ENCODE results near the gene SURF6. TPM values are rescaled to one million over a fixed set of nuclear protein-coding genes. Genes with fewer than 3 reads are reported as not detected.

SURF6 gene
- total RNA-seq = 10 to 100 TPM in 1 of 2 donors, 1 to 10 TPM in 1; 5.9 to 13.0 TPM

GRCh38 chr9:133335924-133336811, at the start of gene SURF6:
TSS of gene SURF6 (minus strand) at chr9:133336188. CDS start at chr9:133336132, 56 bp downstream.

GRCh38 chr9:133375724-133376654, 40.0 kb upstream of the SURF6 start, which contains the start of the genes STKLD1 and SURF4:
TSS of gene STKLD1 (plus strand) at chr9:133376366. CDS start at chr9:133376474, 108 bp downstream.
TSS of gene SURF4 (minus strand) at chr9:133376060. CDS start at chr9:133375969, 91 bp downstream.

GRCh38 chr9:133356391-133357091, 20.6 kb upstream of the SURF6 start, which contains the start of the genes SURF1 and SURF2:
TSS of gene SURF1 (minus strand) at chr9:133356487. CDS start at chr9:133356453, 34 bp downstream.
TSS of gene SURF2 (plus strand) at chr9:133356550. CDS start at chr9:133356593, 43 bp downstream.

GRCh38 chr9:133347985-133348717, 12.2 kb upstream of the SURF6 start, which contains the start of the genes MED22 and RPL7A:
TSS of gene MED22 (minus strand) at chr9:133348131. CDS start at chr9:133346662, 1,469 bp downstream.
TSS of gene RPL7A (plus strand) at chr9:133348218. CDS start at chr9:133348244, 26 bp downstream.

Small RNA genes within 50 kb of the gene (small RNA-seq; reads per million reads assigned to genes)
- gene RF00019 = 0 reads per million in 2 donors
- gene SNORD24 = 0 reads per million in 2 donors
- 0 reads per million in 2 donors for gene SNORD36A
- 0 reads per million in 2 donors for gene SNORD36B
- gene SNORD36C = 0 reads per million in 2 donors

Other genes starting within 250 kb of the SURF6 start
- 10 to 100 TPM; 29.9 to 30.0 TPM for gene RALGDS, start 214.9 kb downstream of the SURF6 start, total RNA-seq
- 1 to 10 TPM; 4.8 to 8.3 TPM for gene GBGT1, start 172.3 kb downstream of the SURF6 start, total RNA-seq
- gene OBP2B, start 126.9 kb downstream of the SURF6 start, total RNA-seq = not detected
- not detected for gene ABO, start 61.0 kb downstream of the SURF6 start, total RNA-seq
- 10 to 100 TPM; 13.4 to 17.6 TPM for gene MED22, start 11.9 kb upstream of the SURF6 start, total RNA-seq
- gene RPL7A, start 12.0 kb upstream of the SURF6 start, total RNA-seq = 1,000 to 10,000 TPM in 1 of 2 donors, 100 to 1,000 TPM in 1; 802 to 1,411 TPM
- gene SURF1, start 20.3 kb upstream of the SURF6 start, total RNA-seq = 10 to 100 TPM; 18.2 to 19.6 TPM
- gene SURF2, start 20.4 kb upstream of the SURF6 start, total RNA-seq = 10 to 100 TPM; 18.3 to 18.9 TPM
- gene SURF4, start 39.9 kb upstream of the SURF6 start, total RNA-seq = 100 to 1,000 TPM; 233 to 367 TPM
- gene STKLD1, start 40.2 kb upstream of the SURF6 start, total RNA-seq = 1 to 10 TPM; 2.0 to 4.1 TPM
- 10 to 100 TPM in 1 of 2 donors, 1 to 10 TPM in 1; 9.6 to 18.3 TPM for gene REXO4, start 81.8 kb upstream of the SURF6 start, total RNA-seq
- gene ADAMTS13, start 86.2 kb upstream of the SURF6 start, total RNA-seq = 1 to 10 TPM in 1 of 2 donors, under 1 TPM in 1; 1.00 to 1.7 TPM
- gene CACFD1, start 123.8 kb upstream of the SURF6 start, total RNA-seq = 1 to 10 TPM; 2.7 to 4.1 TPM
- gene SLC2A6, start 142.9 kb upstream of the SURF6 start, total RNA-seq = 10 to 100 TPM; 31.3 to 39.6 TPM
- not detected for gene MYMK, start 188.8 kb upstream of the SURF6 start, total RNA-seq
- gene ADAMTSL2, start 198.5 kb upstream of the SURF6 start, total RNA-seq = not detected